ENCODE measurements around the gene NEURL2.
"Not testable (repeated sequence)": the region's sequence is repeated elsewhere in the genome, so short reads cannot be mapped to it uniquely, and the experiment has no call there.

Gene NEURL2

DNA sequence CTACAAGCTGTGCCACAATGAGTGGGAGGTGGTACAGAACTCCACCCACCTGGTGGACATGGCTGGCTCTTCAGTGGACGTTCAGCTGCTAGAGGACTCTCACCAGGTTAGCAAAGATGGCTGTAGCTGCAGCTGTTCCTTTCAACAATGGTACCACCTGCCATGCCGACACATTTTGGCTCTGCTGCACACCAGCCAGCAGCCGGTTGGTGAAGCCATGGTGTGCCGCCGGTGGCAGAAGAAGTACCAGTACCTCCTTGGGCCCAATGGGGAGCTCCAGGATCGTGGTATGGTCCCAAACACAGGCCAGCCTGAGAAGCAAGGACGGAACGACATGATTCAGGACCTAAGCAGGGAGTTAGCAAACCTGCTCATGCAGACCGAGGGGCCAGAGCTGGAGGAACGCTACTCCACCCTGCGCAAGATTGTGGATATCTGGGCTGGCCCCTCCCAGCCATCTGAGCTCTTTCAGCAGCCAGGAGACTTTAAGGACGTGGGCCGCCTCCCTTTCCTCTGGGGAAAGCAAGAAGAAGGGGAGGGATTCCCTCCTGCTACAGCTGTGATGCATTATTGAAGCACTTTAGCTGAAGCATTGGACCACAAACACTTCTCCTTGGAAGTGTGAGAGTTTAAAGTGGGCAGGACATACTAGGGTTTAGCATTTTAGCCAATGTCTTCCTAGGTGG, 12.8 kb downstream of the NEURL2 start:
- FAIRE-seq (no peak), DNase-seq (ENCODE audit: insufficient read length) (no peak)
- no peak for TF ChIP-seq TAF1 (IDR thresholded peaks at IDR 0.05; ENCODE audit: borderline replicate concordance, low read depth, low read length)
- no peak for TF ChIP-seq POLR2A (IDR thresholded peaks at IDR 0.05; ENCODE audit: low read depth, low read length)

DNA sequence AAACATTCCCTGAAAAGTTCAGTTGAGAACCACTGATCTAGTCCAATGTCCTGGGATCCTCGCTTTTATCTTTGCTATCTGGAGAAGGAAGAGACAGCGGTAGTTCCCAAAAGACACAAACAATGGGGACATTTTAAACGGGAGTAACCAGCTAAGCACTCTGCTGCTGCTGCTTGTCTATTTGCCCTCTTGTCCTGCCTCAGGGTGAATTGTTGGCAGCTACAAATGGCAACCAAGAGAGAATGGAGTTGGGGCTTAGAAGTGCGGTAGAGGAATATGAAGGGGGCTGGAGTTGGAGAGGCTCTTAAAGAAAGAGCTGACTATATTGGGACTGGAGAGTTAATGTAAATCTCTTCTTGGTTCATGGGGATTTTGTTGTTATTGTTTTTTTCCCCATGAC, 16.4 kb downstream of the NEURL2 start:
- FAIRE-seq: no peak
- DNase-seq (ENCODE audit: insufficient read length): no peak
- TF ChIP-seq POLR2A (IDR thresholded peaks at IDR 0.05; ENCODE audit: low read depth, low read length): no peak
- TF ChIP-seq POLR2AphosphoS5 (IDR thresholded peaks at IDR 0.05; ENCODE audit: low read depth, low read length): no peak
- no peak for TF ChIP-seq TAF1 (IDR thresholded peaks at IDR 0.05; ENCODE audit: borderline replicate concordance, low read depth, low read length)

DNA sequence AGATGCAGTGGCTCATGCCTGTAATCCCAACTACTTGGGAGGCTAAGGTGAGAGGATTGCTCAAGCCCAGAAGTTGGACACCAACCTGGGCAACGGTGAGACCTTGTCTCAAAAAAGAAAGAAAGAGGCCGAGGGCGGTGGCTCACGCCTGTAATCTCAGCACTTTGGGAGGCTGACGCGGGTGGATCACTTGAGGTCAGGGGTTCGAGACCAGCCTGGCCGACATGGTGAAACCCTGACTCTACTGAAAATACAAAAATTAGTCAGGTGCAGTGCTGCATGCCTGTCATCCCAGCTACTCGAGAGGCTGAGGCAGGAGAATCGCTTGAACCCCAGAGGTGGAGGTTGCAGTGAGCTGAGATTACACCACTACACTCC, 16.9 kb downstream of the NEURL2 start:
- not testable (repeated sequence) for DNase-seq (ENCODE audit: insufficient read length); FAIRE-seq

DNA sequence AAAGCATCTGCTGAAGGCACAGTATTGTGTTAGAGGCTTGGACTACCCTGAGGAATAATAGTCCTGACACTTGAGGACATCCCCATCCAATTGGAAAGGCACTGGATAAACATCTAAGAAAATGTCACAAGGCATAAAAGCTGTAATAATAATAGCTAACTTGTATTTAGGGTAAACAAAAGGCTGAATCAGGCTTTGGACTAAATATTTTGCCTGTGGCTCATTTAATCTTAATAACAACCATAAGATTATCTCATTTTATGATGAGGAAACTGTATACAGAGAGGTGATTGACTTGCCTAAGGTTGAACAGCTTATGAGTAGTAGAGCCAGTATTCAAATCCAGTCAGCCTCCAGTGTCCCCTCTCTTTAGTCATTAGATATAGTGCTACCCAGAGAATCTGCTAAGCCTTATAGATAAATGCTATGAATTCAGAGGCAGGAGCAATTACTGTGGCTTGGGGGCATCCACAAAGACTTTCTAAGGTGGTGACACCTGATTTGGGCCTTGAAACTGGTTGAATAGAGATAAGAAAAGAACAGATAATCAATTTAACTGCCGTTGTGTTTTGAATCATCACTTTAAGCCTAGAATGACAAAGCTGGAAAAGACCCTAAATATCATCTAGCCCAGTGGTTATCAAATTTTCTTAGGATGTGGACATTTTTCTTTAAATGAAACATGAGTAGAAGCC, 17.5 kb downstream of the NEURL2 start:
- FAIRE-seq (no peak), DNase-seq (ENCODE audit: insufficient read length) (no peak)
- TF ChIP-seq POLR2A (IDR thresholded peaks at IDR 0.05; ENCODE audit: low read depth, low read length): no peak
- TF ChIP-seq POLR2AphosphoS5 (IDR thresholded peaks at IDR 0.05; ENCODE audit: low read depth, low read length): no peak
- TF ChIP-seq TAF1 (IDR thresholded peaks at IDR 0.05; ENCODE audit: borderline replicate concordance, low read depth, low read length): no peak

DNA sequence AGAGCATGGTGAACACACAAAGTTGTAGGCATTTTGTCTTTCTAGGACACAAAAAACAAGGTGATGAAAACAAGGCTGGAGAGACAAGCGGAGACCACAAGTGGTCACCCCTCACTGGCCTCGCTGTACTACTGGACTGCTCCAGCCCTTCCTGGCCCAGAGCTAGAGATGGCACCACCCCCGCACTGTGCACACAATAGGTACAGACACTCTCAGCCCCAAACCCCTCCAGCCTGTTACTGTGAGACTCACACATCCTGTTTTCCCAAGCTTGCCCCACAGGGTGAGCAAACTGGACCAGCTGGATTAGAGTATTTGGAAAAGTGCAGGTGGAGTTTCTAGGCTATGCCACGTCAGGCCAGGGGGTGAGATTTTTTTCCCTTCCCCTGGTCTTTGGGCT, 18.4 kb downstream of the NEURL2 start:
- no peak for TF ChIP-seq TAF1 (IDR thresholded peaks at IDR 0.05; ENCODE audit: borderline replicate concordance, low read depth, low read length)
- no peak for TF ChIP-seq POLR2AphosphoS5 (IDR thresholded peaks at IDR 0.05; ENCODE audit: low read depth, low read length)
- TF ChIP-seq POLR2A (IDR thresholded peaks at IDR 0.05; ENCODE audit: low read depth, low read length): no peak
- DNase-seq (ENCODE audit: insufficient read length) (no peak), FAIRE-seq (no peak)

DNA sequence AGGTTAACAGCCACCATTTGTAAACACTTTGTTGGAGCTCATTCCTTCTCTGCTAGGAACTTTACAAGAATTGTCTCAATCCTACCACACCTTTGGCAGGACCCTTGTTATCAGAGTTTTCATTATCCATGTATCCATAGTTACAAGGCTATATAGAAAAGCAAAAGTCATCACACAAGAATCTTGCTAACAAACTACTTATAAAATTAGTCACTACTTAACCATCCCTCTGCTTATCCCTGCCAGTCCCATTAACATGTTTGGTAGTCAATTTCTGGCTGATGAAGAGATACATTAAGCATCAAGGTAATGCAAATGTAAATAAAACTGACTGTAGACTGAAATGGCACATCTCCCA, 23.2 kb downstream of the NEURL2 start:
- TF ChIP-seq POLR2A (IDR thresholded peaks at IDR 0.05; ENCODE audit: low read depth, low read length) (no peak), POLR2AphosphoS5 (IDR thresholded peaks at IDR 0.05; ENCODE audit: low read depth, low read length) (no peak), TAF1 (IDR thresholded peaks at IDR 0.05; ENCODE audit: borderline replicate concordance, low read depth, low read length) (no peak)
- DNase-seq (ENCODE audit: insufficient read length) (no peak), FAIRE-seq (no peak)

DNA sequence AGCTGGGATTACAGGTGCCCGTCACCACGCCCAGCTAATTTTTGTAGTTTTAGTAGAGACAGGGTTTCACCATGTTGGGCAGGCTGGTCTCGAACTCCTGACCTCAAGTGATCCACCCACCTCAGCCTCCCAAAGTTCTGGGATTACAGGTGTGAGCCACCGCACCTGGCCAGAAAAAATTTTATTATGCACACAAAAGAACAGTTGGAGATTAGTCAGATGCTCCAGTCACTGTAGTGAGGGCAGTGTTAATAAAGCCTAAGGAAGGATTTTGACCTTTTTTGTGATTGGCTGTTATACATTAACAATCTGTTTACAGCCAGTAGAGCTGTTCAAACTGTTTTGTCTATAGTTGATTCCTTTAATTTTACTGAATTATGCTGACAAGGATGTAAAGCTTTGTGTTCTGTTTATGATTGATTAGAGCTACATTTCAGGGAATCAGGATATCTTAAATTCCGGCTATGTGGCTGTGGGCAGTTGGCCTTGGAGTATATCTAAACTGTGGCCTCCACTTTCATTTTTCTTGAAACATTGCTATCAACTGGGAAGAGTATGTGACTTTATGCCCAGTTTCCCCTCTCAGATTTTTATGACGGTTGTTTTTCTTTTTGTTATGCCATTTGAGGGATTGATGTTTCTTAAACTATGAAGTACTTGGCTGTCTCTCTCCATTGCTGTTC, 23.7 kb downstream of the NEURL2 start:
- FAIRE-seq: no peak
- DNase-seq (ENCODE audit: insufficient read length): no peak
- TF ChIP-seq POLR2A (IDR thresholded peaks at IDR 0.05; ENCODE audit: low read depth, low read length): no peak
- no peak for TF ChIP-seq TAF1 (IDR thresholded peaks at IDR 0.05; ENCODE audit: borderline replicate concordance, low read depth, low read length)
- no peak for TF ChIP-seq POLR2AphosphoS5 (IDR thresholded peaks at IDR 0.05; ENCODE audit: low read depth, low read length)

DNA sequence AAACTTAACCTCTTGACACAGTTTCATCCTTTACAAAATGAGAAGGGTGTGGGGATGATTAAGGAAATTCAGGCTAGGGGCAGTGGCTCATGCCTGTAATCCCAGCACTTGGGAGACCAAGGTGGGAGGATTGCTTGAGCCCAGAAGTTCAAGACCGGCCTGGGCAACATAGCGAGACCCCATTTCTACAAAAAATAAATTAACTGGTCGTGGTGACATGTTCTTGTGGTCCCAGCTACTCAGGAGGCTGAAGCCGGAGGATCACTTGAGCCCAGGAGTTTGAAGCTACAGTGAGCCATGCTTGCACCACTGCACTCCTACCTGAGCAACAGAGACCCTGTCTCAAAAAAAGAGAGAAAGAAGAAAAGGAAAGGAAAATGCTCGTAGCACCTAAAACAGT, 24.6 kb downstream of the NEURL2 start:
- FAIRE-seq (no peak), DNase-seq (ENCODE audit: insufficient read length) (no peak)
- TF ChIP-seq TAF1 (IDR thresholded peaks at IDR 0.05; ENCODE audit: borderline replicate concordance, low read depth, low read length): no peak
- no peak for TF ChIP-seq POLR2AphosphoS5 (IDR thresholded peaks at IDR 0.05; ENCODE audit: low read depth, low read length)
- no peak for TF ChIP-seq POLR2A (IDR thresholded peaks at IDR 0.05; ENCODE audit: low read depth, low read length)

DNA sequence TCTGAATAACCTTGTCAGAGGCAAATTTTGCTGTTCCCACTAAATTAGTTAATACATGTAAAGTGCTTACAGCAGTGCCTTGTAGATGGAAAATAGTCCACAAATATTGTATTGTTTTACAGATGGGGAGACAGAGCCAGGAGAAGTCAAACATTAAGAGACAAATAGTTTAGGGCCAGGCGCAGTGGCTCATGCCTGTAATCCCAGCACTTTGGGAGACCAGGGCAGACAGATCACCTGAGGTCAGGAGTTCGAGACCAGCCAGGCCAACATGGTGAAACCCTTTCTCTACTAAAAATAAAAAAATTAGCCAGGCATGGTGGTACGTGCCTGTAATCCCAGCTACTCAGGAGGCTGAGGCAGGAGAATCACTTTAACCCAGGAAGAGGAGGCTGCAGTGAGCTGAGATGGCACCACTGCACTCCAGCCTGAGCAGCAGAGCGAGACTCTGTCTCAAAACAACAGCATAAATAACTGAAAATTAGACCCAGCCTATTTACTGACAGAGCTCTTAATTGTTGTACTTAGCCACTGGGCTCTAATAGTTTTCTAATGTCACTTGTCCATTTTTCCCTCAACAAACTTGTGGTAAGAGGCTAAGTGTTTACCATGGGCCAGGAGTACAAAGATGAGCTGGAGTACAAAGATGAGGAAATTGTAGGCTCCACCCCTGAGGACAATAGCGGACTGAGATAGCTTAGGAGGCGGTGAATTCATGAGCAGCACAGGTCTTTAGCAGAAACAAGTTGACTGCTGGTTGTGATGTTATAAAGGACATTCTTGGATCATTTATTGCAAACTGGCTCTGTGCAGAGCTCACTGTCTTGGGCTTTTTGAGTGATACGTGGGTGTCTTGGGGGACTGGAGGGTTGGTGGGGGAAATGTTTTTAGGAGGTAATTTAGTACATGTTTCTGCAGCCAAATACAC, 27.2 kb downstream of the NEURL2 start:
- no peak for TF ChIP-seq TAF1 (IDR thresholded peaks at IDR 0.05; ENCODE audit: borderline replicate concordance, low read depth, low read length)
- no peak for TF ChIP-seq POLR2A (IDR thresholded peaks at IDR 0.05; ENCODE audit: low read depth, low read length)
- no peak for TF ChIP-seq POLR2AphosphoS5 (IDR thresholded peaks at IDR 0.05; ENCODE audit: low read depth, low read length)
- DNase-seq (ENCODE audit: insufficient read length) (no peak), FAIRE-seq (no peak)

DNA sequence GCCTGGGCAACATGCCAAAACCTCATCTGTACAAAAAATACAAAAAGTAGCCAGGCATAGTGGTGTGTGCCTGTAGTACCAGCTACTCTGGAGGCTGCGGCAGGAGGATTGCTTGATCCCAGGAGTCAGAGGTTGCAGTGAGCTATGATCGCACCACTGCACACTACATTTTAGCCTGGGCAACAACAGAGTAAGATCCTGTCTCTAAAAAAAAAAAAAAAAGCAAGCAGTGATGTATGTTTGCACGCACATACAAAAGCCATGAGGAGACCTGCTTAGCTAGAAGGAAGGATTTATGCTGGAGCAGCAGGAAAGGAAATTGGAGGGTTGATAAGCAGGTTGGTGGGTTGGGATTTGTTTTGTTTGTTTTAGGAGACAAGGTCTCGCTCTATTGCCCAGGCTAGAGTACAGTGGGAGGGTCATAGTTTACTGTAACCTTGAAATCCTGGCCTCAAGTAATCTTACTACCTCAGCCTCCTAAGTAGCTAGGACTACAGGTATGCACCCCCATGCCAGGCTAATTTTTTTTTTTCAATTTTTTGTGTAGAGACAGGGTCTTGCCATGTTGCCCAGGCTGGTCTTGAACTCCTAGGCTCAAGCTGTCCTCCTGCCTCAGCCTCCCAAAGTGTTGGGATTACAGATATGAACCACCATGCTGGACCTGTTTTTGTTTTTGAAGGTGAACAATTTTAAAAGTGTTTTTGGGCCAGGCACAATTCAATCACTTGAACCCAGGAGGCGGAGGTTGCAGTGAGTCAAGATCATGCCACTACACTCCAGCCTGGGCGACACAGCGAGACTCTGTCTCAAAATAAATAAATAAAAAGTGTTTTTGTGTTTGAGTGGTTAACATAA, 29.6 kb downstream of the NEURL2 start:
- TF ChIP-seq POLR2AphosphoS5 (IDR thresholded peaks at IDR 0.05; ENCODE audit: low read depth, low read length): no peak
- no peak for TF ChIP-seq POLR2A (IDR thresholded peaks at IDR 0.05; ENCODE audit: low read depth, low read length)
- TF ChIP-seq TAF1 (IDR thresholded peaks at IDR 0.05; ENCODE audit: borderline replicate concordance, low read depth, low read length): no peak
- FAIRE-seq (no peak), DNase-seq (ENCODE audit: insufficient read length) (no peak)

All from GM12892 (cell line).